ENCODE measurements around the gene SPEN. TPM values are rescaled to one million over a fixed set of nuclear protein-coding genes. Genes with fewer than 3 reads are reported as not detected.
A peak's percentile ranks its signal among the peaks of the same experiment; 100 is the strongest.

The SPEN gene
- total and polyA plus RNA-seq, 9 of the 15 experiments (the other 6 are each of a cell fraction or from before 2014, with no cell fraction given): 5.7 to 87.5 (median 27.2) TPM

DNA sequence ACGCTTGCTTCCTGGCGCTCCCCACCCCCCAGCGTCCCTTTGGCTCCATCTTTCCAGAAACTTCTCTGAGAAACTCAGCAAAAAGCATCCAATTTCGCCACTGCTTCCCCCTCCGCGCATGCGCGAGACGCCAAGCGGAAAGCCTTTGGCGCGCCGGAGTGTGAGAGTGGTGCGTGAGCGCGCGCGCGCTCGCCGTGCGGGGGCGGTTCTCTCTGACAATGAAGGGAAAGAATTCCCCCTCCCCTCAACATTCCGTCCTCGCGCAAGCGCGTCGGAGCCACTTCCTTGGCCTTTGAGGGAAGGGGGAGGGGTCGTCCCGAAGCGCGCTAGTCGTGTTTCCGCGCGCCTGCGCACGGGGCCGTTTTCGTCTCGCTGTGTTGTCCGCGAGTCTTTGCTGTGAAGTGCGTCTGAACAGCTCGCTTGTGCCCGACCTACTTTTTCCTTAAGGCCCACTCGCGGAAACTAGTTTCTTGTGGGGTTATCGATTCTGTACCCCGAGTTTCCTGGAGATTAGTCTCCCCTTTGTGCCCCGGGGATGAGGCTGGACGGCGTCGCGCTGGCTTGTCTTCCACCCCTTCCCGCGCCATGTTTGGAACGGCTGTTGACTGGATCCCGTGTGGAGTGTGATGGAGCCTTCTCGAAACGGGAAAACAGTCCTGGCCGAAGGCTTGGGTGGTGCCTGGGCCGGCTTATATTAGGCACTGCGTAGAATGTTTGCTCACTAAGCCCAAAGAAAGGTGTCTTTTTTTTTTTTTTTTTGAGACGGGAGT is 11.6 kb upstream of the SPEN start (continued):
- TF ChIP-seq POLR3A (IDR thresholded peaks at IDR 0.05; ENCODE audit: borderline replicate concordance, extremely low read depth, insufficient read depth, insufficient read length) (no peak), ZNF785 (CRISPR knock-in tag; IDR thresholded peaks at IDR 0.05) (no peak), ZNF551 (CRISPR knock-in tag; IDR thresholded peaks at IDR 0.05) (no peak), ARID1B (IDR thresholded peaks at IDR 0.05) (no peak; the same call in 1 of the 2 replicates), NR3C1 (CRISPR knock-in tag; IDR thresholded peaks at IDR 0.05) (no peak)
- TF ChIP-seq, protein P1, sequence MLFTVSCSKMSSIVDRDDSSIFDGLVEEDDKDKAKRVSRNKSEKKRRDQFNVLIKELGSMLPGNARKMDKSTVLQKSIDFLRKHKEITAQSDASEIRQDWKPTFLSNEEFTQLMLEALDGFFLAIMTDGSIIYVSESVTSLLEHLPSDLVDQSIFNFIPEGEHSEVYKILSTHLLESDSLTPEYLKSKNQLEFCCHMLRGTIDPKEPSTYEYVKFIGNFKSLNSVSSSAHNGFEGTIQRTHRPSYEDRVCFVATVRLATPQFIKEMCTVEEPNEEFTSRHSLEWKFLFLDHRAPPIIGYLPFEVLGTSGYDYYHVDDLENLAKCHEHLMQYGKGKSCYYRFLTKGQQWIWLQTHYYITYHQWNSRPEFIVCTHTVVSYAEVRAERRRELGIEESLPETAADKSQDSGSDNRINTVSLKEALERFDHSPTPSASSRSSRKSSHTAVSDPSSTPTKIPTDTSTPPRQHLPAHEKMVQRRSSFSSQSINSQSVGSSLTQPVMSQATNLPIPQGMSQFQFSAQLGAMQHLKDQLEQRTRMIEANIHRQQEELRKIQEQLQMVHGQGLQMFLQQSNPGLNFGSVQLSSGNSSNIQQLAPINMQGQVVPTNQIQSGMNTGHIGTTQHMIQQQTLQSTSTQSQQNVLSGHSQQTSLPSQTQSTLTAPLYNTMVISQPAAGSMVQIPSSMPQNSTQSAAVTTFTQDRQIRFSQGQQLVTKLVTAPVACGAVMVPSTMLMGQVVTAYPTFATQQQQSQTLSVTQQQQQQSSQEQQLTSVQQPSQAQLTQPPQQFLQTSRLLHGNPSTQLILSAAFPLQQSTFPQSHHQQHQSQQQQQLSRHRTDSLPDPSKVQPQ (CRISPR knock-in tag; IDR thresholded peaks at IDR 0.05; ENCODE audit: borderline replicate concordance): no peak
- TF ChIP-seq, protein P2, sequence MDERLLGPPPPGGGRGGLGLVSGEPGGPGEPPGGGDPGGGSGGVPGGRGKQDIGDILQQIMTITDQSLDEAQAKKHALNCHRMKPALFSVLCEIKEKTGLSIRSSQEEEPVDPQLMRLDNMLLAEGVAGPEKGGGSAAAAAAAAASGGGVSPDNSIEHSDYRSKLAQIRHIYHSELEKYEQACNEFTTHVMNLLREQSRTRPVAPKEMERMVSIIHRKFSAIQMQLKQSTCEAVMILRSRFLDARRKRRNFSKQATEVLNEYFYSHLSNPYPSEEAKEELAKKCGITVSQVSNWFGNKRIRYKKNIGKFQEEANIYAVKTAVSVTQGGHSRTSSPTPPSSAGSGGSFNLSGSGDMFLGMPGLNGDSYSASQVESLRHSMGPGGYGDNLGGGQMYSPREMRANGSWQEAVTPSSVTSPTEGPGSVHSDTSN (CRISPR knock-in tag; IDR thresholded peaks at IDR 0.05; ENCODE audit: low read depth): no peak
- TF ChIP-seq, protein P2 (tag; conservative IDR thresholded peaks at IDR 0.05; ENCODE audit: low read depth): no peak
- TF ChIP-seq, protein P3, sequence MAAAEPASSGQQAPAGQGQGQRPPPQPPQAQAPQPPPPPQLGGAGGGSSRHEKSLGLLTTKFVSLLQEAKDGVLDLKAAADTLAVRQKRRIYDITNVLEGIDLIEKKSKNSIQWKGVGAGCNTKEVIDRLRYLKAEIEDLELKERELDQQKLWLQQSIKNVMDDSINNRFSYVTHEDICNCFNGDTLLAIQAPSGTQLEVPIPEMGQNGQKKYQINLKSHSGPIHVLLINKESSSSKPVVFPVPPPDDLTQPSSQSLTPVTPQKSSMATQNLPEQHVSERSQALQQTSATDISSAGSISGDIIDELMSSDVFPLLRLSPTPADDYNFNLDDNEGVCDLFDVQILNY (CRISPR knock-in tag; IDR thresholded peaks at IDR 0.05): peak; percentile 52; the same call in 1 of the 2 replicates
- TF ChIP-seq, protein P4, sequence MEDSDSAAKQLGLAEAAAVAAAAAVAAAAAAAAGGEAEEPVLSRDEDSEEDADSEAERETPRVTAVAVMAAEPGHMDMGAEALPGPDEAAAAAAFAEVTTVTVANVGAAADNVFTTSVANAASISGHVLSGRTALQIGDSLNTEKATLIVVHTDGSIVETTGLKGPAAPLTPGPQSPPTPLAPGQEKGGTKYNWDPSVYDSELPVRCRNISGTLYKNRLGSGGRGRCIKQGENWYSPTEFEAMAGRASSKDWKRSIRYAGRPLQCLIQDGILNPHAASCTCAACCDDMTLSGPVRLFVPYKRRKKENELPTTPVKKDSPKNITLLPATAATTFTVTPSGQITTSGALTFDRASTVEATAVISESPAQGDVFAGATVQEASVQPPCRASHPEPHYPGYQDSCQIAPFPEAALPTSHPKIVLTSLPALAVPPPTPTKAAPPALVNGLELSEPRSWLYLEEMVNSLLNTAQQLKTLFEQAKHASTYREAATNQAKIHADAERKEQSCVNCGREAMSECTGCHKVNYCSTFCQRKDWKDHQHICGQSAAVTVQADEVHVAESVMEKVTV (CRISPR knock-in tag; IDR thresholded peaks at IDR 0.05): no peak
- TF ChIP-seq, protein P5, sequence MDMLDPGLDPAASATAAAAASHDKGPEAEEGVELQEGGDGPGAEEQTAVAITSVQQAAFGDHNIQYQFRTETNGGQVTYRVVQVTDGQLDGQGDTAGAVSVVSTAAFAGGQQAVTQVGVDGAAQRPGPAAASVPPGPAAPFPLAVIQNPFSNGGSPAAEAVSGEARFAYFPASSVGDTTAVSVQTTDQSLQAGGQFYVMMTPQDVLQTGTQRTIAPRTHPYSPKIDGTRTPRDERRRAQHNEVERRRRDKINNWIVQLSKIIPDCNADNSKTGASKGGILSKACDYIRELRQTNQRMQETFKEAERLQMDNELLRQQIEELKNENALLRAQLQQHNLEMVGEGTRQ (CRISPR knock-in tag; IDR thresholded peaks at IDR 0.05): no peak

Measured in K562 (cell line).